Cerebellar nuclear complex (tissue), 1 donor: ENCODE measurements around the gene C1orf94.

ENCODE experiments used
- DNase-seq, 2 experiments: peaks; one replicate each; lab custom pipeline; 2025; lab: John Stamatoyannopoulos, UW

Gene C1orf94

DNA sequence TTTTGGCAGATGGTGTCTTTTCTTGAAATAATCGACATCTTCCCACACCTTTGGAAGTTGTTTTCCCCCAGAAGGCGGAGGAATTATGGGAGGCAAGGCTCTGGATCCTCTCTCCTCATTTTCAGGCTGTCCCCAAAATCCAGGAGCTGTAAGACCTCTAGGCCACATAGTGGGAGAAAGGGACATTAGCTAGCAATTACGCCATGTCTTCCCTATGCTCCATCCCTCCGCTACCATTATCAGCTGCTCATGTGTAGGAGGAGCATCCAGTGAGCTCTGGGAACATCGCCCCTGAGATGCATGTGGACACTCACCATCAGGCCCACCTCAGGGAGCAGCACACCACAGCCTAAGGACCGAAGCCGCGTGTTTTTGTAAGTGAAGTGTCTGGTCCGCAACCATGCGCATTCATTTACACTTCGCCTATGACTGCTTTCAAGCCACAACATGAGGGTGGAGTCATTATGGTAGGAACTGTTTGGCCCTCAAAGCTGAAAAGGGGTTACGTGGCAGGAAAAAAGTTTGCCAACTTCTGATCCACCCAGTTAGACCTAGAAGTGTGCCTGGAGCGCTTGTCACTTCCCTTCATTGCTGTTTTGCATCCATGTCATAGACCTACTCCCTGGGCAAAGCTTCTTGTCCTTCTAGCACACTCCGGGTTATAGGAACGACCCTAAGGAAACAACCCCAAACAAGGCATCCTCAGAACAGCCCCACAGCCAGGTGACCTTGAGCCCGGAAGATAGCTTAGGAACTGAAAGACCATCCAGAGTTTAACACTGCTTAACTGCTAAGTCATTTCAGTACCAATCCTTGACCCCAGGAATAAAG lies 85.5 kb downstream of the C1orf94 start:
- DNase-seq, result no peak

DNA sequence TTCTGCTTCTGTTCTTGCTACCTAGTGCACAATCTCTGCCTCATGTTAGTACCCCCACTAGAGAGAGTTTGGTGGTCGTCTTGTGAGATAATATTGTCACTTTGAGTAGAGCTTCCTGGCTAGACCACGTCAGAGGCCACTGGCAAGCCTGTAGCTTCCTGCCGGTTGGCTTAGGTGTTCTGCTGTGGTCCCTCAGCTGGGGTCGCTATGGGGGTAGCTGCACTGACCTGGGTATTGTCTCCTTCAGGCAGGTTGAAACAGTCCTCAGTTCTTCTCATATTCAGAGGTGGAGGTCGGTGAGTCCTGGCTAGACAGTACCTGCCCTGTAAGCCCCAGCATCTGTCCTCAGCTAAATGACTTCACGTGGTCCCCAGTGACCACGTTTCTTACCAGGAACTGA lies 86.2 kb downstream of the C1orf94 start:
- no peak for DNase-seq

DNA sequence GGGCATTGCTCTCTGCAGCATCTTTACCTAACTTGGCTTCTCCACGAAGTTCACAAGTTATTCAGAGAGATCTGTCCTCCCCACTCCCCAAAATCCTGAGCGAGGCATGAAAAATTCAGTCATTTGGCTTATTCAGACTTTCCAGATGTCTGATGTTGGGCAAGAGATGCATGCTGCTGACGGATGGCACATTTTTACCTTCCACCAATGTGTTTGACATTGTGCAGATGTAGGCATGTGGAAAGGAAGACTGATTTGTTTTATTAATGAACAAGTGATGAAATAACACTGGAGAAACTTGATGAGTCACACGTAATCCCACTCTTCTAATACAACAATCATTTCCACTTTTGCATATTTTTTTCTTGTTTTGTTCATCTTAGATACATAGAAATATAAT lies 86.7 kb downstream of the C1orf94 start:
- DNase-seq, result no peak

DNA sequence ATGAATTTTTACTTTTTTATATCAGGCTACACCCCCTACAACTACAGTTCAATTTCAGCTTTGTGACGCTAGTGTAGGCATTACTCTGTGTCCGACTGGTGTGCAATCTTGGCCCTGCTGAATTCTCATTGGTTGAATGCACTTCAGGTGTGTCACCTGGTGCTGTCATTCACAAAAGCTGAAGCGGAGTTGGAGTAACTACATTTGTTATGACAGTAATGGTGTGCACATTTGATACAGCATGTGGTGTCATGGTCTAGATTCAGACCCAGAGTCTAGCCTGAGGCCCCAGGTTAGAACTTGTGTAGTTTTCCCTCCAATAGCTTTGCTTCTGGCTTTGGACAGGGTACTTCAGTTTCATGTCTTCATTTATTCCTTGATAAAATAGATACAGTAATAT lies 88.7 kb downstream of the C1orf94 start:
- no peak for DNase-seq

DNA sequence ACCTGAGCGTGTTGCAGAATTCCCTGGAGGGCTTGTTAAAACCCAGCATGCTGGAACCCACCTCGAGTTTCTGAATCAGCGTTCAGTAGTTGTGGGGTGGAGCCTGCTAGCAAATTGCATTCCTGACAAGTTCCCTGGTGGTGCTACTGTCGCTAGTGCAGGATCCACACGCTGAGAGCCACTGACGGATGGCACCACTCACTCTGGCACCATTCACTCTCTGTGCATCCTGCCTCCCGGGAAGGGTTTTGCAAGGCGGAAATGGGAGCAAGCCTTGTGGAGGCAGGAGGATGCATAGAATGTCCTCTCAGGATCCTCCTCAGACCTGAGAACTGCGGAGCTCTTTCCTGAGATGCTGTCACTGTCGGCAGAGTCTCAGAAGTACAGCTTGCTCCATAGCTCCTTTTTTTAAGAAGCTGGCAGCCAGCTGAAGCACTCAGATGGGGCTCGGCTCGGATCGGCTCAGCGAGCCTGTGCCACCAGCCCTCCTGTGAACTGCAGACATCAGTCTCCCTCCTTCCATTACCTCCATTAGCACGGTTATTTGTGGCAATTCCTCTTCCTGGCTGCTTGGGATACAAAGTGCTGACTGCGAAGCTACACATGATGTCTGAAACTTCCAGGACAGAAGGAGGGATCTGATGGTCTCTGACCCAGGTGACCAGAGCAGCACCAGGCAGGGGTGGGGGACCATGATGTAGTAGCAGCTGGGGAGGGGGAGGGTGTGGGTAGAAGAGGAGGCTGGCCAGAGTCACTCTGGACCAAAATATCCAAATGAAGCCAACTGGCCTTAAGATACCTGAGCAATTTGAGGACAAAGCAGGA lies 89.6 kb downstream of the C1orf94 start:
- DNase-seq, result no peak

DNA sequence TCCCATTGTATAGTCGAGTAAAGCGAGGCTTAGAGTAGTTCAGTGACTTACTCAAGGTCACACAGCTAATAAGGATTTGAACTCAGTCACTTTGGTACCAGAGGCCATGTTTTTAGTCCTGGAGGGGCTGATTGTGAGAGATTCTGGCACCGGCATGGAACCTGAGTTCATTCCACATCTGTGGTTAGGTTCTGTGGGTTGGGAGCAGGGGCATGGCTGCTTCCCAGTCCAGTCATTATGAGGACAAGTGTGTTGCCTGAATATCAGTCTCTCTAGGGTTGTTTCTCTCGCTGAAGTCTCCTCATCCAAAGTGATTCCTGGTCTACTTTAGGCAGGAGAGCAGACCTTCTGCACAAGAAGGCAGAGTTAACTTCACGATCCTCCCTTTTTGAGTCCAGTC lies 90.6 kb downstream of the C1orf94 start:
- DNase-seq, result no peak

DNA sequence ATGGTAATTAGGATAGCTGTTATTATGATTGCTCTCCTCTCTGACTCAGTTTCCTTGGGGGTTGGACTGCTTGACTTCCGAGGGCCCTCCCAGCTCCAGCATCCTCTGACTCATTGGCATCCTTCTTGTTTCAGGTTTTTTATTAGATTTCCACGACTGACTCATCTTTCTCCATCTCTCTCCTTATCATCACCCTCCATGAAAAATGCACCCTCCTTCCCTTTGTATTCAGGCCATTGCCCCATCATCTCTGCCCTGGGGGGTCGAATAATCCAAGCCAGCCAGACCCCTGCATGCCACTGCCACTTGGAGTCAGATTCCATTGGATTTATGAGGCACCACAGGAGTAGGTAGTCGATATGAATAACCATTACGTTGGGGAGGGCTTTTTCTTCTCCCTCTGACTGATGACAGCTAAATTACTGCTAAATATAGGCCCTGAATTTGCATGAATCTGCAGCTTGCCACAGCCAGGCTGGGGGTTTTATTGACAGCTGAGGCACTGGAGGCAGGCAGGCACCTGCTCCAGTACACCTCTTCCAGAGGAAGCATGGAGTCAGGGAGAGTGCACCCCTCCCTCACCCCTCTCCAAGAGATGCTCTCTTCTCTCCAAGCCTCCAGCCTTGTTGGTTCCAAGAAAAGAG lies 91.7 kb downstream of the C1orf94 start:
- no peak for DNase-seq
